ENCODE results near the gene TEDDM1.
"Not testable (repeated sequence)": the region's sequence is repeated elsewhere in the genome, so short reads cannot be mapped to it uniquely, and the experiment has no call there.

The TEDDM1 gene

GRCh38 chr1:182379781-182380180 lies 20.7 kb downstream of the TEDDM1 start:
- DNase-seq = not testable (repeated sequence)

GRCh38 chr1:182376936-182377574 lies 23.4 kb downstream of the TEDDM1 start:
- no peak for DNase-seq

- DNase-seq = no peak
Observed at GRCh38 chr1:182374101-182374834, 26.2 kb downstream of the TEDDM1 start.

GRCh38 chr1:182370532-182370931 lies 29.9 kb downstream of the TEDDM1 start:
- DNase-seq = no peak

GRCh38 chr1:182368903-182369302 lies 31.6 kb downstream of the TEDDM1 start:
- DNase-seq = no peak

- DNase-seq = no peak
Observed at GRCh38 chr1:182368358-182368757, 32.1 kb downstream of the TEDDM1 start.

- no peak for DNase-seq
Observed at GRCh38 chr1:182367926-182368325, 32.5 kb downstream of the TEDDM1 start.

GRCh38 chr1:182366596-182366995 lies 33.9 kb downstream of the TEDDM1 start:
- no peak for DNase-seq

- no peak for DNase-seq
Observed at GRCh38 chr1:182359645-182360044, 40.8 kb downstream of the TEDDM1 start.

GRCh38 chr1:182357913-182358312 lies 42.6 kb downstream of the TEDDM1 start:
- DNase-seq = no peak

GRCh38 chr1:182357171-182357570 lies 43.3 kb downstream of the TEDDM1 start:
- no peak for DNase-seq

GRCh38 chr1:182355723-182356098 lies 44.8 kb downstream of the TEDDM1 start:
- DNase-seq = no peak

GRCh38 chr1:182351790-182352364 lies 48.6 kb downstream of the TEDDM1 start:
- no peak for DNase-seq

- no peak for DNase-seq
Observed at GRCh38 chr1:182350839-182351238, 49.6 kb downstream of the TEDDM1 start.

- DNase-seq = no peak
Observed at GRCh38 chr1:182348961-182349747, 51.3 kb downstream of the TEDDM1 start.

Measured in cerebellar nuclear complex (tissue), 1 donor.